WTC11 (cell line): ENCODE data around the gene SLIT3.

ENCODE experiments used
- CTCF ChIP-seq: fragments of 200-600 bp; IDR thresholded peaks from 2 replicates; pipeline ENCODE4 v1.8.0; 2022; ENCODE audit warnings: antibody characterized with exemption
- FOXP4 ChIP-seq: sonication (generic); formaldehyde crosslinking; IDR thresholded peaks from 2 replicates; pipeline ENCODE4 v1.8.0; 2022; ENCODE audit warnings: mild to moderate bottlenecking, missing genetic modification reagents
- IRF2 ChIP-seq: sonication (generic); formaldehyde crosslinking; IDR thresholded peaks from 2 replicates; pipeline ENCODE4 v1.8.0; 2022; ENCODE audit warnings: low read depth, missing genetic modification reagents, borderline replicate concordance
- SOX15 ChIP-seq: fragments of 250-450 bp; sonication (Bioruptor Pico); IDR thresholded peaks from 2 replicates; pipeline ENCODE4 v1.9.0; 2021; ENCODE audit warnings: mild to moderate bottlenecking
- ZBTB21 ChIP-seq: sonication (generic); formaldehyde crosslinking; IDR thresholded peaks from 2 replicates; pipeline ENCODE4 v1.8.1; 2023; ENCODE audit warnings: mild to moderate bottlenecking, missing genetic modification reagents, borderline replicate concordance

DNA sequence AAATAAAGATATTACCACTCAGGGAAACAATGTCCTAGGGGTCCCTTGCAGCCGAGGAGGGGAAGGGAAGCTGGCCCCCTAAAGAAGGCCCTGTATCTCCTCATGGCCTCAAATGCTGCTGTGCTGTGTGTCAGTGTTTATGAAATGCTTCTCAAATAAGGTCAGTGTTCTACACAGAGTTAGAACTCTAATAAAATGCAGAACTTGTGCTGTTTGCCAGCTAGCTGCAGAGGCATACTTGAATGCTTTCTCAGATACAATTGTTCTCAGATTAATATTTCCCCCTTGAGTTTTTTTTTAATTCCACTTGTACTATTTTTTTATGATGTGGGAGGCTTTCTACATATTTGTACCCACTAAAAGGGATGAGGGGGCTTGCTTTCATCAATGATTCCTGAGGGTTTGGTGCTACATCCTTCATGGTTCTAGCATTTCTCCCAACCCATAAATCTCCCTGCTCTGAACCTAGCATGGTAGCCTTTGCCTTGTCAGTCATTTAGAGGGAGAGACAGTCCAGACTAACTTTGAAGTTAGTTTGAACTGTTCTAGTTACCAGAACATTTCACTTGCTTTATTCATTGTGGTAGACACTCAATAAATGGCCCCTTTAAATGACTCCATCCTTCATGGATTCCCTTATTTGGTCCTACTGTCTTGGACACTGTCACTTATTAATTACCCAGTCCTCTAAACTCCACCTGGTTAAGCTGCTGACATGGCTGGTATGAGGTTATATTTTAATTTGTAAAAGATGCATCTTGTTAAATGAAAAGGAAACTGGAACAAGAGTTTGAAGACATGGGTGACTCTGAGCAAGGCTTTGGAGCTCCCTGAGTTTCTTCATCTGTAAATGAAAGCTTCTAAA lies 12.6 kb downstream of the SLIT3 start:
- TF ChIP-seq CTCF (no peak), FOXP4 (CRISPR knock-in tag) (no peak), ZBTB21 (no peak), SOX15 (no peak), IRF2 (CRISPR knock-in tag) (no peak)
